HuH-7.5 (cell line): Measurements from ENCODE around the gene GSTO2.

Experiments
- DNase-seq: peaks from one replicate; pipeline ENCODE4 v3.0.0; 2011; ENCODE audit warnings: low spot score

The GSTO2 gene

GRCh38 chr10:104253606-104254410, 15.2 kb upstream of the GSTO2 start:
- DNase-seq = no peak

GRCh38 chr10:104254493-104255310, 14.3 kb upstream of the GSTO2 start, which contains the start of gene GSTO1:
TSS of gene GSTO1 (plus strand) at chr10:104254892. CDS start at chr10:104254929, 37 bp downstream.
- DNase-seq = no peak

- DNase-seq = no peak
Observed at GRCh38 chr10:104255311-104255981, 13.5 kb upstream of the GSTO2 start.

- DNase-seq = no peak
Observed at GRCh38 chr10:104256335-104256961, 12.5 kb upstream of the GSTO2 start.

GRCh38 chr10:104257235-104257634, 11.7 kb upstream of the GSTO2 start:
- DNase-seq = no peak

- DNase-seq = no peak
Observed at GRCh38 chr10:104258209-104258608, 10.8 kb upstream of the GSTO2 start.

GRCh38 chr10:104259456-104259855, 9.5 kb upstream of the GSTO2 start:
- DNase-seq = no peak

GRCh38 chr10:104259999-104260774, 8.8 kb upstream of the GSTO2 start:
- DNase-seq = no peak

GRCh38 chr10:104260775-104261115, 8.2 kb upstream of the GSTO2 start:
- no peak for DNase-seq

- DNase-seq = no peak
Observed at GRCh38 chr10:104262055-104262454, 6.9 kb upstream of the GSTO2 start.

GRCh38 chr10:104264783-104265182, 4.2 kb upstream of the GSTO2 start:
- no peak for DNase-seq

GRCh38 chr10:104267721-104268404, 1.1 kb upstream of the GSTO2 start:
- no peak for DNase-seq

GRCh38 chr10:104268405-104268712, 625 bp upstream of the GSTO2 start:
- no peak for DNase-seq

- DNase-seq = no peak
Observed at GRCh38 chr10:104273286-104273685, 4.3 kb downstream of the GSTO2 start.

- no peak for DNase-seq
Observed at GRCh38 chr10:104273899-104274575, 5.1 kb downstream of the GSTO2 start.

- peak; percentile 79 for DNase-seq
Observed at GRCh38 chr10:104274762-104275721, 6.1 kb downstream of the GSTO2 start.

GRCh38 chr10:104276192-104276591, 7.2 kb downstream of the GSTO2 start:
- no peak for DNase-seq

GRCh38 chr10:104277785-104278184, 8.8 kb downstream of the GSTO2 start:
- DNase-seq = no peak

- DNase-seq = no peak
Observed at GRCh38 chr10:104279550-104280259, 10.7 kb downstream of the GSTO2 start.
